ENCODE data around the gene BPTF.
A peak's percentile ranks its signal among the peaks of the same experiment; 100 is the strongest.
"Not testable (repeated sequence)": the region's sequence is repeated elsewhere in the genome, so short reads cannot be mapped to it uniquely, and the experiment has no call there.

The BPTF gene

GRCh38 chr17:67813803-67814180, 11.5 kb upstream of the BPTF start:
- H3K9me3 ChIP-seq (ENCODE audit: insufficient read depth, low read depth, low read length), result no peaks in the 10 kb centered on the region
- no peak overlapping the region for H3K4me3 ChIP-seq (ENCODE audit: low read length)
- no peaks in the 10 kb centered on the region for H3K36me3 ChIP-seq (ENCODE audit: insufficient read depth, low read length)
- no peak overlapping the region; the same call in 1 of the 2 replicates for H3K27ac ChIP-seq (ENCODE audit: low read depth, low read length)
- no peaks in the 10 kb centered on the region for H3K27me3 ChIP-seq (ENCODE audit: insufficient read depth, low read length)
- no peak overlapping the region for H3K9ac ChIP-seq (ENCODE audit: low read depth, low read length)
- no peaks in the 10 kb centered on the region for H3K4me1 ChIP-seq (ENCODE audit: insufficient read depth, low read length)
- 92% methylated on average over 5 of the region's 5 CpGs for WGBS

DNA sequence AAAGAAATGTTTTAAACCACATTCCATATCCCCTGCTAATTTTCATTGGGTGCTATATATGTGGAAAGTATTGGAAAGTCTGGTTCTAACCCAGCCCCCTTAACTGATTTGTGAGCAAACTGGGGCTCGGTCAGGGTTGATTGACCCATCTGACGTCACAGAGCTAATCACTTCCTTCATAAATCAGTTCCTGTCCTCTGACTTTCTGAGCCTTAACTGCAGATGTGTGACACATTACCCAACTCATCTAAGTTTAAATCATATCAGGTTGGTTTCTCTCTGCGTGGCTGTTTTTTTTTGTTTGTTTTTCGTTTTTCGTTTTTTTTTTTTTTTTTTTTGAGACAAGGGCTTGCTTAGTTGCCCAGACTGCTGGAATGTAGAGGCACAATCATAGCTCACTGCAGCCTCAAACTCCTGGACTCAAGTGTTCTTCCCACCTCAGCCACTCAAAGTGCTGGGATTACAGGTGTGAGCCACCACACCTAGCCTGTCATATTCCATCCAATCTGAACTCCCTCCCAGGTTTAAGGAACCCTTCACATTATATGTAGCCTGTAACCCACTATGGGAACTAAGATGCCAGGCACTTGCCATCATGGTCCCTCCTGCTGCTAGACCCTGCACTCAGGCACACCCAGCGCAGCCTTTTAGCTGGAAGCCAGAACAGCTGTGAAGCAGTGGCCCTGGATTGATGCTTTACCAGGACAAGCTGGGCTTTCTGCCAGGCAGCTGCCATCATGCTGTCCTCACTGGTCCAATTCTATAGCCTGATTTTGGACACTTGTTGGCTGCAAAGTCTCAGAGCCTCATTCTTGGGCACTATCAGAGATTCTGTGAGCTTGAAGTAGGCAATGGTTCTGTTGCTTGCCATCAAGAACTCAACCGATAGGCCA, 6.9 kb upstream of the BPTF start:
- no peak overlapping the region for H3K9ac ChIP-seq (ENCODE audit: low read depth, low read length)
- no peaks in the 10 kb centered on the region for H3K27me3 ChIP-seq (ENCODE audit: insufficient read depth, low read length)
- no peaks in the 10 kb centered on the region for H3K4me1 ChIP-seq (ENCODE audit: insufficient read depth, low read length)
- H3K27ac ChIP-seq (ENCODE audit: low read depth, low read length), result no peak overlapping the region
- no peaks in the 10 kb centered on the region for H3K9me3 ChIP-seq (ENCODE audit: insufficient read depth, low read depth, low read length)
- 92% methylated on average over 7 of the region's 7 CpGs for WGBS
- no peak overlapping the region for H3K4me3 ChIP-seq (ENCODE audit: low read length)
- H3K36me3 ChIP-seq (ENCODE audit: insufficient read depth, low read length), result no peaks in the 10 kb centered on the region

DNA sequence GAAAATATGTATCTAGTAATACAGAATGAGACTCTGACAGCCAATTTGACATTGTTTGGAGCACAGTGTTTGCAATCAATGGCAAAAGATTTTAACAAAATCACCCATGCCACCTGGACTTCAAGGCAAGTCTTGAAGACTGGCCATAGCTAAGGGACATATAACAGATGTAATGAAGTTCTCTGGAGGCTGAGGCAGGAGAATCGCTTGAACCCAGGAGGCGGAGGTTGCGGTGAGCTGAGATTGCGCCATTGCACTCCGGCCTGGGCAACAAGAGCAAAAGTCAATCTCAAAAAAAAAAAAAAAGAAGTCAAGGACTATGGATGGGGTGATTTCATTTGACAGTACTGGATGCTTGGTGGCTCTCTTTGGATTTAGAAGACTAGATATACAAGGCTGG, 5.6 kb upstream of the BPTF start:
- Histone ChIP-seq H3K9me3 (ENCODE audit: insufficient read depth, low read depth, low read length) (no peaks in the 10 kb centered on the region), H3K9ac (ENCODE audit: low read depth, low read length) (no peak overlapping the region), H3K27me3 (ENCODE audit: insufficient read depth, low read length) (no peaks in the 10 kb centered on the region), H3K4me3 (ENCODE audit: low read length) (no peak overlapping the region), H3K36me3 (ENCODE audit: insufficient read depth, low read length) (no peaks in the 10 kb centered on the region), H3K27ac (ENCODE audit: low read depth, low read length) (no peak overlapping the region), H3K4me1 (ENCODE audit: insufficient read depth, low read length) (no peaks in the 10 kb centered on the region)
- 95% methylated on average over 5 of the region's 5 CpGs for WGBS

DNA sequence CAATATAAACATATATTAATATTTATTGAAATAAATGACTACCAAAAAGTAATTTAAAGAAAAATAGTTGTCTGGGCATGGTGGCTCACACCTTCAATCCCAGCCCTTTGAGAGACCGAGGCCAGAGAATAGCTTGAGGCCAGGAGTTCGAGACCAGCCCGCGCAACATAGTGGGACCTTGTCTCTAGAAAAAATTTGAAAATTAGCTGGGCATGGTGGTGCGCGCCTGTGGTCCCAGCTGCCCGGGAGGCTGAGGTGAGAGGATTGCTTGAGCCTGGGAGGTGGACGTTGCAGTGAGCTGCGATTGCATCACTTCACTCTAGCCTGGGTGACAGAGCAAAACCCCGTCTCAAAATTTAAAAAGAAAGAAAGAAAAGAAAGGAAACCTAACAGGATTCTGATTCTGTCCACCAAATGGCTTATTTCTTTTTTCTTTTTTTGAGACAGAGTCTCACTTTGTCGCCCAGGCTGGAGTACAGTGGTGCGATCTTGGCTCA, 3.4 kb upstream of the BPTF start:
- Histone ChIP-seq H3K9ac (ENCODE audit: low read depth, low read length) (no peak overlapping the region), H3K4me1 (ENCODE audit: insufficient read depth, low read length) (no peaks in the 10 kb centered on the region), H3K4me3 (ENCODE audit: low read length) (no peak overlapping the region), H3K36me3 (ENCODE audit: insufficient read depth, low read length) (no peaks in the 10 kb centered on the region), H3K27me3 (ENCODE audit: insufficient read depth, low read length) (no peaks in the 10 kb centered on the region), H3K9me3 (ENCODE audit: insufficient read depth, low read depth, low read length) (no peaks in the 10 kb centered on the region), H3K27ac (ENCODE audit: low read depth, low read length) (no peak overlapping the region)
- WGBS, result 95% methylated on average over 12 of the region's 12 CpGs

DNA sequence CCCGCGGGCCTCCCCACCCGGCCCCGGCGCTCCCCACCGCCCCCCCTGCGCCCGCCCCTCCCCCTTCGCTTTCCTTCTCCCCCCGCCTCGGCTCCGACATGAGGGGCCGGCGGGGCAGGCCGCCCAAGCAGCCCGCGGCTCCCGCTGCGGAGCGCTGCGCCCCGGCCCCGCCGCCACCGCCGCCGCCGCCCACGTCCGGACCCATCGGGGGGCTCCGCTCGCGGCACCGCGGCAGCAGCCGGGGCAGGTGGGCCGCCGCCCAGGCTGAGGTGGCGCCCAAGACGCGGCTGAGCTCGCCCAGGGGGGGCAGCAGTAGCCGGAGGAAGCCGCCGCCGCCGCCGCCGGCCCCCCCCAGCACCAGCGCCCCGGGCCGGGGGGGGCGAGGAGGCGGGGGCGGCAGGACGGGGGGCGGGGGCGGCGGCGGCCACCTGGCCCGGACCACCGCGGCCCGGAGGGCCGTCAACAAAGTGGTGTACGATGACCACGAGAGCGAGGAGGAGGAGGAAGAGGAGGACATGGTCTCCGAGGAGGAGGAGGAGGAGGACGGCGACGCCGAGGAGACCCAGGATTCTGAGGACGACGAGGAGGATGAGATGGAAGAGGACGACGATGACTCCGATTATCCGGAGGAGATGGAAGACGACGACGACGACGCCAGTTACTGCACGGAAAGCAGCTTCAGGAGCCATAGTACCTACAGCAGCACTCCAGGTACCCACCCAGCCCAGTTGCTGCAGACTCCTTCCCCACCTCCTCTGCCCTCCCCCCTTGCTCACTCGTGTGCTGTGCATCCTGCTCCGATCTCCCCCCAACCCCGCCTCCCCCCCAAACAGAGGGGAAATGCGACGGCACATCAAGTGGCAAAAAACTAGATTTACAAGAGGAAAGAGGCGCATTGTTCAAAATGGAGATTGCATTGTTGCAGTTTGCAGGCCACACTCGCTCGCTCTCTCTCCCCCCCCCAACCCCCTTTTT, 611 bp downstream of the BPTF start:
- peaks cover 22% of the 10 kb centered on the region for H3K4me1 ChIP-seq (ENCODE audit: insufficient read depth, low read length)
- peak overlapping the region; percentile 100 for H3K4me3 ChIP-seq (ENCODE audit: low read length)
- H3K27me3 ChIP-seq (ENCODE audit: insufficient read depth, low read length); H3K9me3 ChIP-seq (ENCODE audit: insufficient read depth, low read depth, low read length); H3K36me3 ChIP-seq (ENCODE audit: insufficient read depth, low read length): not testable (repeated sequence)
- peak overlapping the region; percentile 98 for H3K9ac ChIP-seq (ENCODE audit: low read depth, low read length)
- H3K27ac ChIP-seq (ENCODE audit: low read depth, low read length), result peak overlapping the region; percentile 86
- WGBS, result under 1% methylated on average over 75 of the region's 94 CpGs

DNA sequence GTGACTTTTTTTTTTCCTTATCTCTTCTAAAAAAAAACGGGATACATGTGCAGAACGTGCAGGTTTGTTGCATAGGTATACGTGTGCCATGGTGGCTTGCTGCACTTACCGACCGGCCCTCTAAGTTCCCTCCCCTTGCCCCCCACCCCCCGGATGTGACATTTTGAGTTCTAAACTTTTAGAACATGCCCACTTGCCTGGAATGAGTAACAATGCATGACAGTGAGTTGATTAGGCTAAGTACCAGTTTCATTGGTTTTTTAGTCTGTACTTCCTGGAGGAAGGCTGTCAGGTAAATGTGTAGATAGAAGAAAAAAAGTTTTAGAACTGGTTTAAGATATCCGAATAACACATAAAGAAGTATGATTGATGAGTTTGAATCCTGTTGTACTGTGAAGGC, 4.0 kb downstream of the BPTF start:
- 33% methylated on average over 5 of the region's 7 CpGs for WGBS
- peaks cover 22% of the 10 kb centered on the region for H3K4me1 ChIP-seq (ENCODE audit: insufficient read depth, low read length)
- H3K36me3 ChIP-seq (ENCODE audit: insufficient read depth, low read length), result no peaks in the 10 kb centered on the region; the same call in 1 of the 2 replicates
- no peaks in the 10 kb centered on the region for H3K9me3 ChIP-seq (ENCODE audit: insufficient read depth, low read depth, low read length)
- H3K27me3 ChIP-seq (ENCODE audit: insufficient read depth, low read length), result no peaks in the 10 kb centered on the region
- H3K27ac ChIP-seq (ENCODE audit: low read depth, low read length), result no peak overlapping the region
- no peak overlapping the region for H3K9ac ChIP-seq (ENCODE audit: low read depth, low read length)
- H3K4me3 ChIP-seq (ENCODE audit: low read length), result peak overlapping the region; percentile 100

DNA sequence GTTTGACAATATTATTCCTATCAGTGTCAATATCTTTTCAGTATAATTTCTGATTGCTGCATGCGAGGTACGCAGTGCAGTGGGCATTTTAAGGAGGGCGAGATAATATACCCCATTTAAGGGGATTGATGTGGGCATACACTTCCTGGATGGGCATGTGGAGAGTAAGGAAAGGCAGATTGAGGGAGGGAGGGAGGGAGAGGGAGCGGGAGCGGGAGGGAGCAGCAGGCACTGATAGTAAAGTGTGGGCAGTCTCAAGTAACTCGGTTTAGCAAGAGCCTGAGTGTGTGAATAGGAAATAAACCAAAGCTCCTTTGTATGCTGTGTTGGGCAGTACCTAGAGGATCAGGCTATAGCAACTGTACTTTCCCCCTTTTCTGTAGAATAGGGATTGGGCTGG, 5.1 kb downstream of the BPTF start:
- Histone ChIP-seq H3K9me3 (ENCODE audit: insufficient read depth, low read depth, low read length) (no peaks in the 10 kb centered on the region), H3K4me1 (ENCODE audit: insufficient read depth, low read length) (peaks cover 22% of the 10 kb centered on the region), H3K36me3 (ENCODE audit: insufficient read depth, low read length) (no peaks in the 10 kb centered on the region; the same call in 1 of the 2 replicates), H3K27me3 (ENCODE audit: insufficient read depth, low read length) (no peaks in the 10 kb centered on the region), H3K4me3 (ENCODE audit: low read length) (peak overlapping the region; percentile 100), H3K27ac (ENCODE audit: low read depth, low read length) (no peak overlapping the region), H3K9ac (ENCODE audit: low read depth, low read length) (no peak overlapping the region)
- WGBS, result 53% methylated on average over 6 of the region's 6 CpGs

DNA sequence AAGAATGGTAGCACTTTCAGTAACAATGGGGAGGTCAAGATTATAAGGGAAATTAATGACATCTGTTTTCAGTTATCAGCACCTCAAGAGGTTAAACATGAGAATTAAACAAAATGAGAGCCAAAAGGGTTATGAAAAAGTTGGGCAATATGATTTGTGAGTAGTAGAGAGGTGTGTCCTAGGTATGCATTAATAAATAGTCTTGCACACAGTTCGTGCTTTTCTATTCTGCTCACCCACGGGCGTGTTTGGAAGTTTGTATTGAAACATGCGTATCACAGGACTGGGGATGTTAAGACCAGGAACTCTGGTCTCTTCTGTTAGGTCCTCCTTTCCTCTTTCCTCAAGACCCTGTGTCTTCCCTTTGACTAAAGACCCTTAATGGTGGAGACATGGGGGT, 6.0 kb downstream of the BPTF start:
- no peak overlapping the region for H3K9ac ChIP-seq (ENCODE audit: low read depth, low read length)
- WGBS, result 93% methylated on average over 4 of the region's 4 CpGs
- H3K4me3 ChIP-seq (ENCODE audit: low read length), result no peak overlapping the region
- H3K36me3 ChIP-seq (ENCODE audit: insufficient read depth, low read length), result no peaks in the 10 kb centered on the region; the same call in 1 of the 2 replicates
- H3K27me3 ChIP-seq (ENCODE audit: insufficient read depth, low read length), result no peaks in the 10 kb centered on the region
- H3K27ac ChIP-seq (ENCODE audit: low read depth, low read length), result no peak overlapping the region
- no peaks in the 10 kb centered on the region for H3K9me3 ChIP-seq (ENCODE audit: insufficient read depth, low read depth, low read length)
- peaks cover 22% of the 10 kb centered on the region for H3K4me1 ChIP-seq (ENCODE audit: insufficient read depth, low read length)

GRCh38 chr17:67833134-67833533, 7.8 kb downstream of the BPTF start:
- H3K36me3 ChIP-seq (ENCODE audit: insufficient read depth, low read length), result no peaks in the 10 kb centered on the region; the same call in 1 of the 2 replicates
- no peaks in the 10 kb centered on the region for H3K9me3 ChIP-seq (ENCODE audit: insufficient read depth, low read depth, low read length)
- no peak overlapping the region for H3K27ac ChIP-seq (ENCODE audit: low read depth, low read length)
- H3K9ac ChIP-seq (ENCODE audit: low read depth, low read length), result no peak overlapping the region
- peaks cover 19% of the 10 kb centered on the region for H3K4me1 ChIP-seq (ENCODE audit: insufficient read depth, low read length)
- H3K27me3 ChIP-seq (ENCODE audit: insufficient read depth, low read length), result no peaks in the 10 kb centered on the region
- WGBS, result 97% methylated on average over 2 of the region's 3 CpGs
- no peak overlapping the region for H3K4me3 ChIP-seq (ENCODE audit: low read length)

DNA sequence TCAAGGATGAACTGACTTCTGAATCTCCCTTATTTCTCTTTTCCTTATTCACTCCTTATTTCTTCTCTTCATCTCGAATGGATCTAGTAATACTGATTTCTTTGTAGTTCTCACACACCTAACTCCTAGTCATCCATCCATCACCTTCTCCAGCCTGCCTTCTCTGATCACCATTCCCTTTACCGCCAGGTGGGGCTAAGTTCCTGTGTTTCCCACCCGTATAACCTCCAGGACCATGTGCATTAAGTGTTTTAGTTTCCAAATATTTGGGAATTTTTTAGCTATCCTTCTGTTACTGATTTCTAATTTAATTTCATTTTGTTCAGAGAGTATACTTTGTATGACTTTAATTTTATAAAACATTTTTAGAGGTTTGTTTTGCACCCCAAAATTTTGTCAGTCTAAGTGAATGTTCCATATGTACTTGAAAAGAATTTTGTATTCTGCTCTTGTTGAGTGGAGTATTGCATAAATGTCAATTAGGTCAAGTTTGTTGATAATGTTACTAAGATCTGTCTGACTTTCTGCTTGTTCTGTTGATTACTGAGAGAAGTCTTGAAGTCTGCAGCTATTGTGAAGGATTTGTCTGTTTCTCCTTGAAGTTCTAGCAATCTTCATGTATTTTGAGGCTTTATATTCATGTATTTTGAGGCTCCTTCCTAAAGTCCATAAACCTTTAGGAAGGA, 8.8 kb downstream of the BPTF start:
- H3K36me3 ChIP-seq (ENCODE audit: insufficient read depth, low read length), result no peaks in the 10 kb centered on the region; the same call in 1 of the 2 replicates
- H3K4me1 ChIP-seq (ENCODE audit: insufficient read depth, low read length), result peaks cover 18% of the 10 kb centered on the region
- no peak overlapping the region for H3K4me3 ChIP-seq (ENCODE audit: low read length)
- no peaks in the 10 kb centered on the region for H3K9me3 ChIP-seq (ENCODE audit: insufficient read depth, low read depth, low read length)
- no peak overlapping the region for H3K9ac ChIP-seq (ENCODE audit: low read depth, low read length)
- no peak overlapping the region for H3K27ac ChIP-seq (ENCODE audit: low read depth, low read length)
- H3K27me3 ChIP-seq (ENCODE audit: insufficient read depth, low read length), result no peaks in the 10 kb centered on the region
- 84% methylated on average over 2 of the region's 3 CpGs for WGBS

Measured in HUES64 (cell line).